Measurements from ENCODE around the gene MEIS2. TPM values are rescaled to one million over a fixed set of nuclear protein-coding genes. Genes with fewer than 3 reads are reported as not detected.

Gene MEIS2
- polyA plus RNA-seq, 1 donor from 2014 or later, result 825 TPM

DNA sequence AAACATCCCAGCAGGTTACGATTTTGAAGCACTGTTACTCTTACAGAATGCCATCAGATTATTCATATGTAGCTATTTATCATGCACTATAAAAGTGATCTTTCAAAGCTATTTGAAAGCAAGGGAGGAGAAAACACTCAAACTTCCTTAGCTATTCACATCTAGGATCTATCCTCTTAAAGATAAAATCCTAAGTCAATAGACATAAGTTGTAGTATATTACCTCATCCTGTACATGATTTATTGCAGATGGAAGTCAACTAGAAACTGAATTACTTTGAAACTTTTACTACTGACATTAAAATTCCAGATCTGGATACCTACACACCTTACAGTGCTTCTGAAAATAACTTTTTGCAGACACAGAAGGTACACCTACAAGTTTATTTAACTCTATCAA is 197.2 kb downstream of the MEIS2 start:
- Histone ChIP-seq H3K27ac (ENCODE audit: low read length) (no peak overlapping the region), H3K9me3 (ENCODE audit: low read length) (no peaks in the 10 kb centered on the region), H3K27me3 (ENCODE audit: insufficient read depth, low read depth, low read length) (no peaks in the 10 kb centered on the region), H2AFZ (ENCODE audit: low read depth, low read length) (no peak overlapping the region), H3F3A (ENCODE audit: insufficient read depth, low read length, poor library complexity, severe bottlenecking) (peaks cover 8% of the 10 kb centered on the region), H3K9me2 (ENCODE audit: insufficient read depth, low read length) (no peaks in the 10 kb centered on the region), H3K36me3 (ENCODE audit: insufficient read depth, low read length) (no peaks in the 10 kb centered on the region), H4K20me1 (ENCODE audit: insufficient read depth) (peaks cover 88% of the 10 kb centered on the region), H3K4me2 (ENCODE audit: low read length) (no peak overlapping the region), H3K79me2 (replicated peaks; ENCODE audit: insufficient read depth, low read length) (peaks cover 100% of the 10 kb centered on the region), H3K9ac (ENCODE audit: low read length) (no peak overlapping the region), H3K4me3 (ENCODE audit: low read length) (no peak overlapping the region)
- TF ChIP-seq MXI1 (conservative IDR thresholded peaks at IDR 0.05; ENCODE audit: poor library complexity, severe bottlenecking) (no peak), EP300 (conservative IDR thresholded peaks at IDR 0.05; ENCODE audit: poor library complexity, severe bottlenecking) (no peak), RAD21 (conservative IDR thresholded peaks at IDR 0.05) (no peak), EZH2 (IDR thresholded peaks at IDR 0.05; ENCODE audit: borderline replicate concordance, insufficient read depth, low read length, poor library complexity, severe bottlenecking) (no peak), SMC3 (conservative IDR thresholded peaks at IDR 0.05; ENCODE audit: poor library complexity) (no peak), POLR2AphosphoS5 (IDR thresholded peaks at IDR 0.05) (no peak)
- TF ChIP-seq, protein P1, sequence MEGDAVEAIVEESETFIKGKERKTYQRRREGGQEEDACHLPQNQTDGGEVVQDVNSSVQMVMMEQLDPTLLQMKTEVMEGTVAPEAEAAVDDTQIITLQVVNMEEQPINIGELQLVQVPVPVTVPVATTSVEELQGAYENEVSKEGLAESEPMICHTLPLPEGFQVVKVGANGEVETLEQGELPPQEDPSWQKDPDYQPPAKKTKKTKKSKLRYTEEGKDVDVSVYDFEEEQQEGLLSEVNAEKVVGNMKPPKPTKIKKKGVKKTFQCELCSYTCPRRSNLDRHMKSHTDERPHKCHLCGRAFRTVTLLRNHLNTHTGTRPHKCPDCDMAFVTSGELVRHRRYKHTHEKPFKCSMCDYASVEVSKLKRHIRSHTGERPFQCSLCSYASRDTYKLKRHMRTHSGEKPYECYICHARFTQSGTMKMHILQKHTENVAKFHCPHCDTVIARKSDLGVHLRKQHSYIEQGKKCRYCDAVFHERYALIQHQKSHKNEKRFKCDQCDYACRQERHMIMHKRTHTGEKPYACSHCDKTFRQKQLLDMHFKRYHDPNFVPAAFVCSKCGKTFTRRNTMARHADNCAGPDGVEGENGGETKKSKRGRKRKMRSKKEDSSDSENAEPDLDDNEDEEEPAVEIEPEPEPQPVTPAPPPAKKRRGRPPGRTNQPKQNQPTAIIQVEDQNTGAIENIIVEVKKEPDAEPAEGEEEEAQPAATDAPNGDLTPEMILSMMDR (IDR thresholded peaks at IDR 0.05; ENCODE audit: poor library complexity, severe bottlenecking), result no peak

DNA sequence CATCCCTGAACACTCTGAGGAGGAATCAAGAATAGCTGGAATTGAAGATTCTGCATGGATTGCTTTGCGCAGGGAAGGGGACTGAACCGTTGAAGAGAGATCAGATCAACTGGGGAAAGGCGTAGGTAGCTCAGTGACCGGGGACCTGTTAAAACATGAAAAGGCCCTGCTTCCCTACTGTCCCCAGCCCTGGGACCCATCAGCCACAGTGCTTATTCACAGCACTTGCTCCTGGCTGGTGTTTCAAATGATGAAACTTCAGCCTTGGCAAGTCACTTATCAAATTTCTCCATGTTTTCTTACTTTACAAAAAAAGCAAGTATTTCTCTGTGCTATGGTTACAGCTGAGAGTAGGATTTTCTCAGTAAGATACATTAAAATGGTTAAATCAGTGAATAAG is 199.3 kb downstream of the MEIS2 start:
- H3K36me3 ChIP-seq (ENCODE audit: insufficient read depth, low read length), result peaks cover 5% of the 10 kb centered on the region
- no peak overlapping the region for H3K4me3 ChIP-seq (ENCODE audit: low read length)
- H3K27ac ChIP-seq (ENCODE audit: low read length), result no peak overlapping the region
- no peaks in the 10 kb centered on the region for H3K27me3 ChIP-seq (ENCODE audit: insufficient read depth, low read depth, low read length)
- H3K4me2 ChIP-seq (ENCODE audit: low read length), result no peak overlapping the region
- H3F3A ChIP-seq (ENCODE audit: insufficient read depth, low read length, poor library complexity, severe bottlenecking), result peaks cover 8% of the 10 kb centered on the region
- H3K79me2 ChIP-seq (replicated peaks; ENCODE audit: insufficient read depth, low read length), result peaks cover 97% of the 10 kb centered on the region
- no peak overlapping the region for H2AFZ ChIP-seq (ENCODE audit: low read depth, low read length)
- peaks cover 89% of the 10 kb centered on the region for H4K20me1 ChIP-seq (ENCODE audit: insufficient read depth)
- H3K9me2 ChIP-seq (ENCODE audit: insufficient read depth, low read length), result no peaks in the 10 kb centered on the region
- no peaks in the 10 kb centered on the region for H3K9me3 ChIP-seq (ENCODE audit: low read length)
- TF ChIP-seq, protein P2, sequence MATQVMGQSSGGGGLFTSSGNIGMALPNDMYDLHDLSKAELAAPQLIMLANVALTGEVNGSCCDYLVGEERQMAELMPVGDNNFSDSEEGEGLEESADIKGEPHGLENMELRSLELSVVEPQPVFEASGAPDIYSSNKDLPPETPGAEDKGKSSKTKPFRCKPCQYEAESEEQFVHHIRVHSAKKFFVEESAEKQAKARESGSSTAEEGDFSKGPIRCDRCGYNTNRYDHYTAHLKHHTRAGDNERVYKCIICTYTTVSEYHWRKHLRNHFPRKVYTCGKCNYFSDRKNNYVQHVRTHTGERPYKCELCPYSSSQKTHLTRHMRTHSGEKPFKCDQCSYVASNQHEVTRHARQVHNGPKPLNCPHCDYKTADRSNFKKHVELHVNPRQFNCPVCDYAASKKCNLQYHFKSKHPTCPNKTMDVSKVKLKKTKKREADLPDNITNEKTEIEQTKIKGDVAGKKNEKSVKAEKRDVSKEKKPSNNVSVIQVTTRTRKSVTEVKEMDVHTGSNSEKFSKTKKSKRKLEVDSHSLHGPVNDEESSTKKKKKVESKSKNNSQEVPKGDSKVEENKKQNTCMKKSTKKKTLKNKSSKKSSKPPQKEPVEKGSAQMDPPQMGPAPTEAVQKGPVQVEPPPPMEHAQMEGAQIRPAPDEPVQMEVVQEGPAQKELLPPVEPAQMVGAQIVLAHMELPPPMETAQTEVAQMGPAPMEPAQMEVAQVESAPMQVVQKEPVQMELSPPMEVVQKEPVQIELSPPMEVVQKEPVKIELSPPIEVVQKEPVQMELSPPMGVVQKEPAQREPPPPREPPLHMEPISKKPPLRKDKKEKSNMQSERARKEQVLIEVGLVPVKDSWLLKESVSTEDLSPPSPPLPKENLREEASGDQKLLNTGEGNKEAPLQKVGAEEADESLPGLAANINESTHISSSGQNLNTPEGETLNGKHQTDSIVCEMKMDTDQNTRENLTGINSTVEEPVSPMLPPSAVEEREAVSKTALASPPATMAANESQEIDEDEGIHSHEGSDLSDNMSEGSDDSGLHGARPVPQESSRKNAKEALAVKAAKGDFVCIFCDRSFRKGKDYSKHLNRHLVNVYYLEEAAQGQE (IDR thresholded peaks at IDR 0.05; ENCODE audit: borderline replicate concordance), result no peak
- TF ChIP-seq RAD21 (conservative IDR thresholded peaks at IDR 0.05) (no peak), EZH2 (IDR thresholded peaks at IDR 0.05; ENCODE audit: borderline replicate concordance, insufficient read depth, low read length, poor library complexity, severe bottlenecking) (no peak), POLR2AphosphoS5 (IDR thresholded peaks at IDR 0.05) (no peak), EP300 (conservative IDR thresholded peaks at IDR 0.05; ENCODE audit: poor library complexity, severe bottlenecking) (no peak), TAF1 (IDR thresholded peaks at IDR 0.05; ENCODE audit: low read depth) (no peak), SMC3 (conservative IDR thresholded peaks at IDR 0.05; ENCODE audit: poor library complexity) (no peak), MXI1 (conservative IDR thresholded peaks at IDR 0.05; ENCODE audit: poor library complexity, severe bottlenecking) (no peak)
- TF ChIP-seq, protein P1 (IDR thresholded peaks at IDR 0.05; ENCODE audit: poor library complexity, severe bottlenecking), result no peak
- H3K9ac ChIP-seq (ENCODE audit: low read length), result no peak overlapping the region
